Muscle layer of duodenum (tissue), 2 donors: Measurements from ENCODE around the gene EXOSC10.
"Not testable (repeated sequence)": the region's sequence is repeated elsewhere in the genome, so short reads cannot be mapped to it uniquely, and the experiment has no call there.

Experiments used
- H3K27ac ChIP-seq: one replicate; pipeline ENCODE4 v1.7.0; 2013; ENCODE audit warnings: mild to moderate bottlenecking, low read length
- H3K27me3 ChIP-seq: one replicate; pipeline ENCODE4 v1.7.0; 2013; ENCODE audit warnings: low read depth, mild to moderate bottlenecking, control low read depth, low read length
- H3K36me3 ChIP-seq, 2 donors: one replicate each; pipeline ENCODE4 v1.7.0; 2013; ENCODE audit warnings: low read length in 2 of 2, control low read depth in 1 of 2, mild to moderate bottlenecking in 1 of 2; ENCODE audit not compliant: insufficient read depth in 2 of 2, control insufficient read depth in 1 of 2
- H3K4me1 ChIP-seq, 2 donors: one replicate each; pipeline ENCODE4 v1.7.0; 2013; ENCODE audit warnings: low read length in 2 of 2, mild to moderate bottlenecking in 2 of 2, control low read depth in 1 of 2, moderate library complexity in 1 of 2; ENCODE audit not compliant: insufficient read depth in 2 of 2, control insufficient read depth in 1 of 2
- H3K4me3 ChIP-seq, 2 donors: one replicate each; pipeline ENCODE4 v1.7.0; 2013; ENCODE audit warnings: low read length in 2 of 2, low read depth in 1 of 2, mild to moderate bottlenecking in 1 of 2
- H3K9me3 ChIP-seq, 2 donors: one replicate each; pipeline ENCODE4 v1.7.0; 2013; ENCODE audit warnings: low read length in 2 of 2, control low read depth in 1 of 2, mild to moderate bottlenecking in 1 of 2; ENCODE audit not compliant: control insufficient read depth in 1 of 2
- donor health status: healthy.

EXOSC10 gene

DNA sequence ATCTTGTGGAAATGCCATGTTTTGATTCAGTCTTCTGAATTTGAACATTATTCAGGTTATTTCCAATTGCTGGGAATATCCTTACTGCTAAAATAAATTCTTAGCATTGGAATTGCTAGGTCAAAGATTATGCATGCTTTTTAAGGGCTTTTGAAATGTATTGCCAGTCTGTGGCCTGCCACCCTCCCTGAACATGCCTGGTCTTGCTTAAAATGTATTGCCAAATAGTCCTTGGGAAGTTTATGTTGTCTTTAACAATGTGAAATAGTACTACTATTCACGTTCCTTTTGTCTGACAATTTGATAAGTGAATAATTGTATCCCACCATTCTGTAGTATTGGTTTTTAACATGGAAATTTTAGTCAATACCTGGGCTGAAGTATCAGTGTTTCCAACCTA is 73.6 kb downstream of the EXOSC10 start:
- H3K9me3 ChIP-seq: no peaks in the 10 kb centered on the region
- no peak overlapping the region for H3K27ac ChIP-seq
- no peak overlapping the region for H3K4me3 ChIP-seq
- H3K4me1 ChIP-seq: no peaks in the 10 kb centered on the region
- H3K27me3 ChIP-seq: no peaks in the 10 kb centered on the region
- H3K36me3 ChIP-seq: peaks cover 43 to 65% of the 10 kb centered on the region in 2 donors

- Histone ChIP-seq H3K9me3 (no peaks in the 10 kb centered on the region), H3K27ac (no peak overlapping the region), H3K4me1 (no peaks in the 10 kb centered on the region), H3K4me3 (no peak overlapping the region), H3K36me3 (peaks cover 43 to 69% of the 10 kb centered on the region in 2 donors), H3K27me3 (no peaks in the 10 kb centered on the region)
Observed at GRCh38 chr1:11025618-11026017, 74.1 kb downstream of the EXOSC10 start.

- no peaks in the 10 kb centered on the region for H3K4me1 ChIP-seq
- H3K4me3 ChIP-seq: no peak overlapping the region
- no peak overlapping the region for H3K27ac ChIP-seq
- H3K36me3 ChIP-seq: peaks cover 44 to 73% of the 10 kb centered on the region in 2 donors
- H3K27me3 ChIP-seq: no peaks in the 10 kb centered on the region
- no peaks in the 10 kb centered on the region for H3K9me3 ChIP-seq
Observed at GRCh38 chr1:11024874-11025203, 74.8 kb downstream of the EXOSC10 start.

DNA sequence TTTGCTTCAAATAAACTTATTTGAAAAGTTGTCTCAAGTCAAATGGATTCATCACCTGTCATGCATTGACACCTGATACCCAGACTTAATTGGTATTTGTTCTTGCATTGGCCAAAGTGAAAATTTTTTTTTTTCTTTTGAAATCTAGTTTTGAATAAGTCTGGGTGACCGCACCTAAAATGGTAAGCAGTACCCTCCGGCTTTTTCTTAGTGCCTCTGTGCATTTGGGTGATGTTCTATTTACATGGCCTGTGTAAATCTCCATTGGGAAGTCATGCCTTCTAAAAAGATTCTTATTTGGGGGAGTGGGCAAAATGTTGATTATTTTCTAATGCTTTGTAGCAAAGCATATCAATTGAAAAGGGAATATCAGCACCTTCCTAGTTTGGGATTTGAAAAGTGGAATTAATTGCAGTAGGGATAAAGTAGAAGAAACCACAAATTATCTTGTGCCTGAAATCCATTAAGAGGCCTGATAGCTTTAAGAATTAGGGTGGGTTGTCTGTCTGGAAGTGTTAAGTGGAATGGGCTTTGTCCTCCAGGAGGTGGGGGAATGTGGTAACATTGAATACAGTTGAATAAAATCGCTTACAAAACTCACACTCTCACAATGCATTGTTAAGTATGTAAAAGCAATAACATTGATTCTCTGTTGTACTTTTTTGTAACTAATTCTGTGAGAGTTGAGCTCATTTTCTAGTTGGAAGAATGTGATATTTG is 75.4 kb downstream of the EXOSC10 start:
- no peak overlapping the region for H3K27ac ChIP-seq
- no peaks in the 10 kb centered on the region for H3K27me3 ChIP-seq
- no peaks in the 10 kb centered on the region for H3K9me3 ChIP-seq
- no peaks in the 10 kb centered on the region for H3K4me1 ChIP-seq
- H3K36me3 ChIP-seq: peaks cover 44 to 76% of the 10 kb centered on the region in 2 donors
- no peak overlapping the region for H3K4me3 ChIP-seq

DNA sequence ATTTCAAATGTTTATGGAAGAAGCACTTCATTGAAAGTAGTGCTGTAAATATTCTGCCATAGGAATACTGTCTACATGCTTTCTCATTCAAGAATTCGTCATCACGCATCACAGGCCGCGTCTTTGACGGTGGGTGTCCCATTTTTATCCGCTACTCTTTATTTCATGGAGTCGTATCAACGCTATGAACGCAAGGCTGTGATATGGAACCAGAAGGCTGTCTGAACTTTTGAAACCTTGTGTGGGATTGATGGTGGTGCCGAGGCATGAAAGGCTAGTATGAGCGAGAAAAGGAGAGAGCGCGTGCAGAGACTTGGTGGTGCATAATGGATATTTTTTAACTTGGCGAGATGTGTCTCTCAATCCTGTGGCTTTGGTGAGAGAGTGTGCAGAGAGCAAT is 76.5 kb downstream of the EXOSC10 start:
- H3K4me3 ChIP-seq: no peak overlapping the region
- peaks cover 55 to 87% of the 10 kb centered on the region in 2 donors for H3K36me3 ChIP-seq
- H3K27ac ChIP-seq: no peak overlapping the region
- no peaks in the 10 kb centered on the region for H3K9me3 ChIP-seq
- no peaks in the 10 kb centered on the region for H3K4me1 ChIP-seq
- no peaks in the 10 kb centered on the region for H3K27me3 ChIP-seq

DNA sequence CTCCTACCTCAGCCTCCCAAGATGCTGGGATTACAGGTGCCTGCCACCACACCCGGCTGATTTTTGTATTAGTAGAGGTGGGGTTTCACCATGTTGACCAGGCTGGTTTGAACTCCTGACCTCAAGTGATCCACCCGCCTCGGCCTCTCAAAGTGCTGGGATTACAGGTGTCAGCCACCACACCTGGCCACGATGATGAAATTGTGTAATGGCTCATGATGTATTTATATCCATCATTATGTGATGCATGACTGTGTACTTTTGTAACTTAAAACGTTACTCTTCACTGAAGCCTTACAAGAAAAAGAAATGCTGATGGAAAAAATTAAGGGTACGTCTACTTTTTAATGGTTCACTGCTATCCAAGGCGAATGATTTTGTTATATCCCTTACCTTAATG is 79.7 kb downstream of the EXOSC10 start:
- Histone ChIP-seq H3K27ac (no peak overlapping the region), H3K36me3 (peaks cover 60 to 90% of the 10 kb centered on the region in 2 donors)

GRCh38 chr1:11019358-11019757 is 80.3 kb downstream of the EXOSC10 start:
- not testable (repeated sequence) for H3K27me3 ChIP-seq, H3K27ac ChIP-seq, H3K9me3 ChIP-seq, H3K4me3 ChIP-seq
- H3K4me1 ChIP-seq: peaks cover 2 to 23% of the 10 kb centered on the region in 2 donors
- peaks cover 57 to 90% of the 10 kb centered on the region in 2 donors for H3K36me3 ChIP-seq

More for the DNA sequence above, 79.7 kb downstream of the EXOSC10 start:
- H3K27me3 ChIP-seq: no peaks in the 10 kb centered on the region
- H3K9me3 ChIP-seq: no peaks in the 10 kb centered on the region
- H3K4me3 ChIP-seq: no peak overlapping the region
- peaks cover 0 to 17% of the 10 kb centered on the region in 2 donors for H3K4me1 ChIP-seq
